KMS-11 (cell line): ENCODE results near the gene FXYD2.

ENCODE experiments used
- H2AFZ ChIP-seq: fragments of 200-600 bp; sonication (generic); 2 replicates; pipeline ENCODE4 v1.6.1; 2016; ENCODE audit warnings: antibody characterized with exemption, mixed run types, low read depth
- H3K27ac ChIP-seq: fragments of 200-600 bp; sonication (generic); 2 replicates; pipeline ENCODE4 v1.6.1; 2016; ENCODE audit warnings: mild to moderate bottlenecking, mixed run types
- H3K27me3 ChIP-seq: fragments of 200-600 bp; sonication (generic); 2 replicates; pipeline ENCODE4 v1.6.1; 2017; ENCODE audit warnings: mild to moderate bottlenecking, low read depth, mixed run types, moderate library complexity; ENCODE audit not compliant: insufficient read depth
- H3K36me3 ChIP-seq: fragments of 200-600 bp; sonication (generic); 2 replicates; pipeline ENCODE4 v1.6.1; 2017; ENCODE audit warnings: mild to moderate bottlenecking, mixed run types; ENCODE audit not compliant: insufficient read depth
- H3K4me1 ChIP-seq: fragments of 200-600 bp; sonication (generic); 2 replicates; pipeline ENCODE4 v1.6.1; 2016; ENCODE audit warnings: mild to moderate bottlenecking, low read depth, mixed run types; ENCODE audit not compliant: poor library complexity, severe bottlenecking
- H3K4me2 ChIP-seq: fragments of 200-600 bp; sonication (generic); 2 replicates; pipeline ENCODE4 v1.7.0; 2016; ENCODE audit warnings: mild to moderate bottlenecking, mixed run types
- H3K4me3 ChIP-seq: fragments of 200-600 bp; sonication (generic); IDR thresholded peaks from 2 replicates; pipeline ENCODE4 v1.6.1; 2017; ENCODE audit warnings: low read depth, low read length, mixed read lengths; ENCODE audit not compliant: insufficient read depth
- H3K79me2 ChIP-seq: fragments of 200-600 bp; sonication (generic); 2 replicates; pipeline ENCODE4 v1.6.1; 2016; ENCODE audit warnings: low read depth, mixed run types; ENCODE audit not compliant: insufficient read depth
- H3K9ac ChIP-seq: fragments of 200-600 bp; sonication (generic); 2 replicates; pipeline ENCODE4 v1.6.1; 2016; ENCODE audit warnings: mild to moderate bottlenecking, mixed run types
- H4K20me1 ChIP-seq: fragments of 200-600 bp; sonication (generic); 2 replicates; pipeline ENCODE4 v1.6.1; 2016; ENCODE audit warnings: mild to moderate bottlenecking, mixed run types; ENCODE audit not compliant: insufficient read depth
- TF ChIP-seq, protein P1 (sequence below): fragments of 200-600 bp; sonication (generic); conservative IDR thresholded peaks from 2 replicates; pipeline ENCODE4 v1.6.1; 2017; ENCODE audit warnings: low read depth, mild to moderate bottlenecking, antibody characterized with exemption, low read length, moderate library complexity, mixed read lengths

Gene FXYD2

DNA sequence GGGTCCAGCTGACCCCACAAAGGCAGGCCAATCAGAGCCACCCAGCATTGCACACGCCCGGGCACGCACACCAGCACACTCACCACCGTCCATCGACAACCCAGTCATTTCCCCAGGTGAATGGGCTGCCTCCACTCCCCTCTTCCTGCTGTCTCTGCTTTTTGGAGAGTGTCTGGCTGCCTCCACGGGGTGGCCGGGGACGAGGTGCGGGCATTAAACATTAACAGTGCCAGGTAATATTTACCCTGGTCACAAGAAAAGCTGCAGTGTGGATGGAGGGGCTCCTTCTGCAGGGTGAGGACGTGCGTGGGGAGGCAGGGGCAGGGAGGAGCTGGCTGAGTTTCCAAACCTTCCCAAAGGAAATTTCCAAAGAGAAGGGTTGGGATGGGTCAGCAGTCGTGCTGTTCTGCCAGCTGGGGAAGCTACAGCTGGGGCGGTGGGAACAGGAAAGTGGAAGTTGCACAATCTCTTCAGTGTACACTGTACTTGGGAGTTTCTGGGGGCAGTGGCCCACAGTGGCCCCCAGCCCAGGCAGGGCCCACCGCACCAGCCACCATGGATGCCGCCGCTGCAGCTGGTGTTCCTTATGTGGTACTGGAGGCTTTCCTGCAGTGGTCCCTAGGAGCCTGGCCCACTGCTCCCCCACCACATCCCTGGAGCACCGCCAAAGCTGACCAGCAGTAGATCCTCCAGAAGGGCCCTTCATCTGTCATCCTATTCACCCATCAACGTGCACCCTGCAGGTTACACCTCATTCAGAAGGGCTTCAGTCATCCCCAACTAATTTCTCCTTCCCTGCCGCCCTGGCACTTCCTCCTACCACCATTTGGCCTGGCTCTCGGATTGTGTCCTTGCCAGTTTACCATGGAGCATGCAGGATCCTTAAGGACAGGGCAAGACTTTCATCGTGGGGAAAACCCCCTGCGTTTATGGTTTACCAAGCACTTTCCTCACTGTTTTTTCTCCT is at the start of gene FXYD2:
Gene FXYD2 (minus strand): TSS at position 174 of the 967 bp plus-strand sequence. CDS start 66 bp downstream, at position 108.
- Histone ChIP-seq H3K4me2 (no peak within 1 kb of the TSS), H4K20me1 (no peaks in the 10 kb centered on the region), H3K79me2 (no peaks in the 10 kb centered on the region), H3K4me1 (no peaks in the 10 kb centered on the region), H3K27ac (no peak within 1 kb of the TSS), H3K9ac (no peak within 1 kb of the TSS), H2AFZ (no peak within 1 kb of the TSS), H3K27me3 (no peaks in the 10 kb centered on the region), H3K36me3 (no peaks in the 10 kb centered on the region), H3K4me3 (no peak within 1 kb of the TSS)
- TF ChIP-seq, protein P1, sequence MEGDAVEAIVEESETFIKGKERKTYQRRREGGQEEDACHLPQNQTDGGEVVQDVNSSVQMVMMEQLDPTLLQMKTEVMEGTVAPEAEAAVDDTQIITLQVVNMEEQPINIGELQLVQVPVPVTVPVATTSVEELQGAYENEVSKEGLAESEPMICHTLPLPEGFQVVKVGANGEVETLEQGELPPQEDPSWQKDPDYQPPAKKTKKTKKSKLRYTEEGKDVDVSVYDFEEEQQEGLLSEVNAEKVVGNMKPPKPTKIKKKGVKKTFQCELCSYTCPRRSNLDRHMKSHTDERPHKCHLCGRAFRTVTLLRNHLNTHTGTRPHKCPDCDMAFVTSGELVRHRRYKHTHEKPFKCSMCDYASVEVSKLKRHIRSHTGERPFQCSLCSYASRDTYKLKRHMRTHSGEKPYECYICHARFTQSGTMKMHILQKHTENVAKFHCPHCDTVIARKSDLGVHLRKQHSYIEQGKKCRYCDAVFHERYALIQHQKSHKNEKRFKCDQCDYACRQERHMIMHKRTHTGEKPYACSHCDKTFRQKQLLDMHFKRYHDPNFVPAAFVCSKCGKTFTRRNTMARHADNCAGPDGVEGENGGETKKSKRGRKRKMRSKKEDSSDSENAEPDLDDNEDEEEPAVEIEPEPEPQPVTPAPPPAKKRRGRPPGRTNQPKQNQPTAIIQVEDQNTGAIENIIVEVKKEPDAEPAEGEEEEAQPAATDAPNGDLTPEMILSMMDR, result no peak

DNA sequence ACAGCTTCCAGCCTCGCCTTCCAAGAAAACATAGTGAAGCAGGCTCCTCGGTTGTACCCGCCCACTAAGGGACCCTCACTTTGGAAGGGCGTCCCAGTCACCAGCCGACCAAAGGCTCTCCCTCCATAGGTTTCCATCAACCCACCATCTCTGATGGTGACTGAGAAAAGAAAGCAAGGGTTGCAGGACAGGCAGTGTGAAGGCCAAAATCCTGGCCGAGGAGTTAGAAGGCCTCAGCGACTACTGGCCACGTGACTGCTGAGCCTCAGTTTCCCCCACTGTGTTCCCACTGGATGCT is 49.2 kb upstream of the FXYD2 start:
- no peak overlapping the region for H3K9ac ChIP-seq
- H3K27me3 ChIP-seq, result no peaks in the 10 kb centered on the region
- H3K27ac ChIP-seq, result no peak overlapping the region
- TF ChIP-seq, protein P1, result no peak
- H2AFZ ChIP-seq, result no peak overlapping the region
- no peaks in the 10 kb centered on the region for H3K36me3 ChIP-seq
- H4K20me1 ChIP-seq, result no peaks in the 10 kb centered on the region
- H3K79me2 ChIP-seq, result no peaks in the 10 kb centered on the region
- H3K4me3 ChIP-seq, result no peak overlapping the region
- H3K4me1 ChIP-seq, result peaks cover 24% of the 10 kb centered on the region
- no peak overlapping the region for H3K4me2 ChIP-seq

DNA sequence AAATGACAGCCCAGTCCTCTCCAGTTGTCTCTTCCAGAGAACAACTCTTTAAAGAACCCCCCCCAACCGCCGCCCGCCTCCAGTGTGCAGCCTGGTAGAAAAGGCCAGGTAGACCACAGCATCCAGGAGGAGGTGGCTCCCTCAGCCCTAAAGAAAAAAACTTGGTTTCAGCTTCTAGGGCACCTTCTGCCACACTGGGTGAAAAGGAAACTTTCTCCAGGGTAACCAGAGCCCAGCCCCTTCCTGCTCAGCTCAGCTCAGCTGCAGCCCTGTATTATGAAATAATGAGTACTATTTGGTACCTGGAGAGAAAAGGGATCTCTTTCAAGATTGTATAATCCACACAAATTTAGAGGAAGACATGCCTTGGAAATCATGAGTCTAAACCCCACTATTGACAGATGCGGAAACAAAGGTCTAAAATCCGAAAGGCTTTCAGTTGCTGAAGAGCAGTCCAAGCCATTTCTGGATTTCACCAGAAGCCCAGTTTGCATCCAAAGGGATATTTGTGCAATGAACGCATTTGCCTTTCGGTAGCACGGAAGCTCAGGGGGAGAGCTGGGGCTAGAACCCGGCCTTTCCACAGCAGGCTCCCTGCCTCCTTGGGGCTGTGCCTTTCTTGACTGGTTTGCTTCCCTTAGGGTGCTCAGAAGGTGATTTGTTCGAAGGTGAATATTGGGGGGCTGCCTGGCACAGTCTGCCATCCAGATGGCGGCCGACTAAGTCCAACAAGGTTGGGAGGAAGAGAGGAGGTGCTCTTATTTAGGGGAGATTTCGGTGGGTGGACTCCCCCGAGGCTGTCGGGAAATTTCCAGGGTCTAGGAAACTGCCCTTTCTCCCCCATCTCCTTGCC is 48.7 kb upstream of the FXYD2 start:
- Histone ChIP-seq H3K36me3 (no peaks in the 10 kb centered on the region), H4K20me1 (no peaks in the 10 kb centered on the region), H2AFZ (no peak overlapping the region), H3K27me3 (no peaks in the 10 kb centered on the region), H3K79me2 (no peaks in the 10 kb centered on the region), H3K27ac (no peak overlapping the region), H3K9ac (no peak overlapping the region), H3K4me2 (peak overlapping the region; percentile 29; the same call in 1 of the 2 replicates), H3K4me3 (no peak overlapping the region), H3K4me1 (peaks cover 24% of the 10 kb centered on the region)
- TF ChIP-seq, protein P1, result no peak

DNA sequence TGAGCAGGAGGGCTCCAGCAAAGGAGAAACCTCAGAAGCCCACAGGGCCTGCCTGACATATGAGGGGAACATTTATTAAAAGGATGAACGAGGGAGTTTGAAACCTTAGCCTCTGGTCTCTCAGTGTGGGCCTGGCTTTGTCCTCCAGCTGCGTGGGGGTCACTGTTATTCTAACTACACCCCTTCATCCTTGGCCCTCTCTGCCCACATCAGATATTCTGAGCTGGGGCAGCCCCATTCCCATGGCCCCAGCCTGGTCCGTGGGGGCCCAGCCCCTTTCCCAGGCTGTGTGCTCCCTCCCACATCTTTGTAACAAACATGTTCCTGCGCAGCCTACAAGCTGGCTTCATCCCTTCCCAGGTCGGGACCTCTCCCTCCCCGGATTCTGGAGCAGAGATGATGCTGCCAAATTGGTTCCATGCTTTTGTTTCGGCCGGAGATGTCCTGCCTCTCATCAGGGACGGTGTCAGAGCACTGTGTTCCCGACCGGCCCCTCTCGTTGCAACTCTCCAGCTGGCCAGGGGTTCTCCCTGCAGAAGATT is 47.9 kb upstream of the FXYD2 start:
- Histone ChIP-seq H3K4me3 (no peak overlapping the region), H3K4me1 (peaks cover 24% of the 10 kb centered on the region), H4K20me1 (no peaks in the 10 kb centered on the region), H3K27ac (no peak overlapping the region), H3K9ac (no peak overlapping the region), H2AFZ (no peak overlapping the region), H3K27me3 (no peaks in the 10 kb centered on the region), H3K4me2 (peak overlapping the region; percentile 29; the same call in 1 of the 2 replicates), H3K79me2 (no peaks in the 10 kb centered on the region), H3K36me3 (no peaks in the 10 kb centered on the region)
- TF ChIP-seq, protein P1, result no peak
